Stimulated activated CD4-positive, alpha-beta T cell treated with anti-CD3 and anti-CD28 coated beads, Interleukin-2, amount 100 ng/mL, for 24 hours (primary cell): ENCODE results near the gene RGS7.
"Not testable (repeated sequence)": the region's sequence is repeated elsewhere in the genome, so short reads cannot be mapped to it uniquely, and the experiment has no call there.

Experiments used
- DNase-seq, 2 donors: peaks; one replicate each; pipeline ENCODE4 v3.0.0-alpha.2; 2020

RGS7 gene

DNA sequence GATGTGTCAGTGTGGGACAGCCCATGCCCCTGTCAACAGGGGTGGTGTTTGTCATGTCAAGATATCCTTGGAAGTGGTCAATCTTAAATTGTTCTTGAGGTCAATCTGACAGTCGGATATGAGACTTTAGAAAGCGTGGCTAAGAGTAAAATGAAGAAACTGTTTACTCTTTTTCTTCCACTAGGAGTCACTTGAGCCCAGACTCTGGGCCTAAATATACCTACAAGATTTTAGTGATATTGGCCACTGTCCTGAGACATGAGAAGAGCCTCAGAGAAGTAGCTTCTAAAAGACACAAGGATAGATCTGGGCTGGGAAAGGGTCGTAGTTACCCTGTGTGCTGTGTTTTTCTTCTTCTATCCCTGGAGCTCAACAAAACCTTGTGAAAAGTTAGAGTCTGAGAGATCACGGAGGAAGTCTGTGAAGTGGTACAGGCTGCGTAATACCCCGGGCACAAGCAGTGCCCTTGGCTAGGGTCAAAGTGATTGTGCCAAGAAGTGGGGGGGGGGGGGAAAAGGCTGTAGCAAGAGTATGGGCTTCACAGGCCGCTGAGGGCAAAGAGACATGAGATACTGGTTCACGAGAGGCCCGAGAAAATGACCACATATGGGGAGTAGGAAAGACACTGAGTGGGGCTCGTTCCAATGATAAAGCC, 389.8 kb downstream of the RGS7 start:
- no peak for DNase-seq

DNA sequence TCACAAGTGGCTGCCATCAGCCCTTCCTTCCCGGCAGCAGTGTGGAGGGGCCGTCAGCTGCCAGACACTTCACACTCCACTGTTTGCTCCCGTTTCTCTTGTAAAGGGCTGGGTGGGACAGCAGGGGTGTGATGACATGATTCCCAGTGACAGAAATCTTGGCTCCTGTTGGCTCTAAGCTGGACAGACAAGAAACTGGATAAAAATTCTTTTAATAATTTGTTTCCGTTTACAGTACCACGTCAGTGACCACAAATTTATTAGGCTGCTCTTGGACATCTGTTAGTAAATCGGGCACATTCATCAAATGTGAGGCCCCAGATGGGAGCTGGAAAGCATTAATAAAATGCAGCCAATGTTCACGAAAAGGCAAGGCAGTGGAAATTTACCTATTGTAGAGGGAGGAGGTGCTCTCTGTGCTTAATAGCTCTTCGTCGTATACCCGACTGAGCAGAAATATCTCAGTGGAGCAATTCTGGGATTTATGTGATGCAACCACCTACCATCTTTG, 391.4 kb downstream of the RGS7 start:
- DNase-seq, result no peak

DNA sequence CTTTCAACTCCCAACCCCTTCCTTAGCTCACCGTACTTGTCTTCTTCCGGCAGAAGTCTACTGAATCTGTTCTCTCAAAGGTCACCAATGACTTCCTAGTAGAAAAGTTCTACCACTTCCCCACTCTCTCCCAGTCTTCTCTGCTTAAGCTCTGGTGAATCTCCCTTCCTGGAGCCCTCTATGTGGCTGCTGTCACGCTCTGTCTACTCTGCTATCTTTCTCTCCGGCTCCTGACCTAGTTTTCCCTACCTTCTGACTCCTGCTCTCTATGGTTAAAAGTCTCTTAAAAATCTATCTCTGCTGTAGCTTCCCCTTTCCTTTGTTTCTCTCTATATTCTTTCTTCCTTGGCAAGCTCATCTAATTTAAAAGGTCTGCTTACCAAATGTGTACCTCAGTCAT, 394.9 kb downstream of the RGS7 start:
- DNase-seq, result no peak

DNA sequence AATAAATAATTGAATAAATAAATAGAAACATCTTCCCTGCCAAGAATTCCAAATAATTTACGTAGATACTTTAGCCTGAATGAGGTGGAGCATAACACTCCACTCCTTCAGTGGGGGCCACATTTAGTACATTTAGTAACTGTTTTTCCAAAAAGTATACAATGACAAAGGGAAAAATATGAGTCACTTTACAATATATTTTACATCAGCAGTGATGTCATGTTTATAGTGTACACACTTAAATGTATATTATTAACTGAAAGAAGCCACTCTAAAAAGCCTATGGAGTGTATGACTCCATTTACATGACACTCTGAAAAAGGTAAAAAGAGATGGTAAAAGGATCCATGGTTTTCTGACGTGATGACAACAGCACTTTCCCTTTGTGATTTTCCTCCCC, 400.6 kb downstream of the RGS7 start:
- no peak for DNase-seq

DNA sequence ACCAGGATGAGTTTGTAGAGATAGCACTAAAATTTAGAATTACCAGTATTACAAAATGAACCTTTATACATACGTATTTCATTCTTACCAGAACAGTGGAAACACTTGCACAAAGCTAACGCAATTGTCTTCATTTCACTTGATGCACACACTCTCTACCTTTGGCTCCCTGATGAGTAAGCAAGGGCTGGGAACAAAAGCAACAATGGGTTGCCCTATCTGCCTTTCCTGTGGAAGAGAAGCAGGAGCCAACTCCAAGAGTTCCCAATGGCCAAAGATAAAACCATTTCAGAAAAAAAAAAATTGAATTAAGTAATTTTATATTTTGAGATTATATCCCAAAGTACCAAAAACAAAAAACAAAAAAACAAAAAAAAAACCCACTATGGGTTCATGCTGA, 401.0 kb downstream of the RGS7 start:
- DNase-seq, result no peak

DNA sequence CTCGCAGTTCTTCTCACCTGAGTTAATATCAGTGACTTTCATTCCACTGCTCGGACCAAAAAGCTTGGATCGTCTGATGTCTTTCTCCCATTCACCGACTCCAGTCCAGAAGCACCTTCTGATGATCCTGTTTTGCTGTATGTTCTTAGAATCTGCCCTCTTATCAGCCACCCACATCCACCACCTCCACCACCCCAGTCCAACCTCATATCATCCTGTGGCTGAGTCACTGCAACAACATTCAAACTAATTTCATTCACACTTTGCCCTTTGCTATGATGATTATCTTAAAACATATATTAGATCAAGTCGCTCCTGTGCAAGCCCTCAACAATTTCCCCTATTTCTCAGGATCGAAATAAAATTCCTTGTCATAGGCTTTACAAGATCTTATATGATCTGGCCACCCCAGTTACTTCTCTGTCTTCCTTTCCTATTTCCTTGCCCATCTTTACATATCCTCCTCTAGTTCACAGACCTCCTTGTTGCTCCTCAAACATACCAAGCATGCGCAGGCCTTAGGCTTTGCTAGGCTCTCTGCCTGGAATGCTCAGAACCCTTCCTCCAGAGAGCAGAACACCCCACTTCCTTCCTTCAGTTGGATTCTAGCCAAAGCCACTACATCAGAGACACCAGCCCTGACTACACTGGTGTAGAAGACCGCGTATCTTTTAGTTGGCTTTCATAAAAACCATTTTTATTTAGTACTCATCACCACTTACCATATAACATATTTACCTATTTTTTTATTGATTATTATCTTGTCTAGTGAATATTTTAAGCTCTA, 409.4 kb downstream of the RGS7 start:
- no peak for DNase-seq

DNA sequence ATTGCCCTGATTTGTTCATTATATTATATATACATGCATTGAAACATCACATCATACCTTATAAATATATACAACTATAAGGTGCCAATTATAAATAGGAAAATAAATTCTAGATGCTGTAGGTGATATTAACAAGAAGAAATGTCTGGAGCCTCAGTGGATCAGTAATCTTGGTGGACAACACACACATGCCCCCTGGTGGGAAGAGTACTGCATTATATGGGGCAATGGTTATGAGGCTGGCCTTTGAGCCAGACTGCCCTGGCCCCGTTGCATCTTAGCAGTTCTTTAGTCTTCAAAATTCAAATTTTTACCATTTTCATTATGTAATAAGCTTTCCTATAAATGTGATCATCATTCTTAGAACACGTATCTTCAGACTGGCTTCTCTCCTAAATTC, 410.1 kb downstream of the RGS7 start:
- peak in 1 of 2 donors; percentile 3 for DNase-seq

DNA sequence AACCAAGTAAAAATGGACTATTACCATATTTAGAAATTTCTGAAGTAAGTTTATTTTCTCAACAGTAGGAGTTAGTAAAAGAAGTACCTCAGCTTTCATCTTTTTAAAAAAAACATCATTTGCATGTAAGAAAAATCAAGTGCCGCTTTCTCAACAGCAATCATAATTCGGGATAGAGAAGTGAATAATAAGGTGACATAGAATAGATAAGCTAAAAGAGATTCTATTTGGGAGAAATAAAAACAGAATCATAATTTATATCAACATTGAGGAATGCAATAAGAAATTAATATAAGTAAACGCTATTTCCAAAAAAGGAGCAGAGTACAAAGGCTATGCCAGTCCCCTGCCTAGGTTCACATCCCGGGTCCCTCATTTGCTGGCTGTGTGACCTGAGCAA, 414.1 kb downstream of the RGS7 start:
- DNase-seq, result no peak

DNA sequence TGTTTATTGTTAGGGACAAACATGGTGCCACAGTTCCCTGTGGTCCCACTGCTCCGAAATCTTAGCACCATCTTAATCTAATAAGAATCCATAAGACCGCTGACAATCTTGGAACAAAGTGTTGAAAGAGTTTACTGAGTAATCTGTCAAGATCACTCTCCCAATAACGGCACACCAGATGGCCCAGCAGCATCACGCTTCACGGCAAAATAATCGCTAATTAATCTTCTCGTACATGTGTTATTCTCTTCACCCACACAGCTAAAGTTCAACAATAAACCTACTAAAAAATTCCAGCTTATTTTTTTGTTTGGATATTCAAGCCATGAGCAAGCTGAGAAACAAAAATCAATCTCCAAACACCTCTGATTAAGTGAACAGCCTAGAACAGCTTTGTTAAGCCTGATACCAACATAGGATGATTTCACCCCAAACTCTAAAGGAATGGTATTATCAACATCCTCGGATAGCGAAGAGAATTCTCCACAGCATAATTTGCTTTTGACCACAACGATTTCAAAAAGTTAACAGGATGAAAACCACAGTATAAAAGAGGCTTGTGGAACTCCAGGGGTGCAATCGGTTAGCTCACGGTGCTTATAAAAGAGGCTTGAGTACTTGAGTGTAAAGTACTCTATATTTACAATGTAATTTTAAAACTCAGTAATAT, 415.2 kb downstream of the RGS7 start:
- DNase-seq, result no peak

DNA sequence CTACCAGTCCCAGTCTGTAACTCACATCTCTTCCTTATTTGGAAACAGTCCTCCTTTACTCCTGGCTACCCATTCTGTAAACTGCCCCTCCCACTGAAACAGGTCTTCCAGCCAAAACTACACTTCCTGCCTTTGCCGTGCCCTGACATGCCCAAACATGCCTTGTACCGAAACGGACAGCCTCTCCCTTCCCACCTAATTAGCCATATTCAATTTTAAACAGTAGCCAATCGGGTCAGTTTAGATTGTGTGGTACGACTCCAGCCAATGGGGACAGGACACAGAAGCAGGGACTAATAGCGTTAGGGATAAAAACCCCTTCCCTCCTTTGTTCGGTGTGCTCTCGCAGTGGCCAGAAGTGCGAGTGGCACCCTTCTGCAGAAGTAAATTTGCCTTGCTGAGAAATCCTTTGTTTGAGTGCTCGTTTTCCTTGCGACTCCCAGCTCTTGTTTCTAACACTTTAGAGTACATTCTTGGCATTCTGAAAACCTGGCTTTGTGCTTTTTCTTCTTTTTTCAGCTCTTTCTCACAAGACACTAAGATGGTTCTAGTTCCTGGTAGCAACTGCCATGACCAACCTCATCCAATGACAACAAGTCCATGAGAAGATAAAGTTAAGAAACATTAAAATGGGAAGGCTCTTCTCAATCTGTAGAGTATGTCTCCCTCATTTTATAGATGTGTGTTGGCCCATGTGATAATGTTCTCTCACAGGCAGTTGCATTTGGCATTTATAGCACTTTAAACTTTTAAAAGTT, 419.9 kb downstream of the RGS7 start:
- no peak for DNase-seq

DNA sequence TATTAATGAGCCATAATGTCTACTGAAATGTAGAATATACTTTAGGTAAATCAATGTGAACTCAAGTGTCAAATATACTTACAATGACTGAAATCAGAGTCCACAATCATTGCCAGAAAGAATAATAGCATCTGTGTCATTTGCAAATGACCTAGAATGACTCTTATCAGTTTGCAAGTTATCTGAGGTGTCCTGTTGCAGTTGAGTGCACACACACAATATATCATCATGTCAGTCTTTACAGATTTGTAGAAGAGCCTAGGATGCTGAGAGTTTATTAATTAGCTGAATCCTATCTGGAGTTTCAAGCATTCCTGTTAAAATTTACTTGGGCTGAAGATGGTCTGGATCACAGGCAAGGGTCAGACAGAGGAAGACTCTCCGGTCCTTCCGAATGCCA, 421.1 kb downstream of the RGS7 start:
- DNase-seq, result no peak

DNA sequence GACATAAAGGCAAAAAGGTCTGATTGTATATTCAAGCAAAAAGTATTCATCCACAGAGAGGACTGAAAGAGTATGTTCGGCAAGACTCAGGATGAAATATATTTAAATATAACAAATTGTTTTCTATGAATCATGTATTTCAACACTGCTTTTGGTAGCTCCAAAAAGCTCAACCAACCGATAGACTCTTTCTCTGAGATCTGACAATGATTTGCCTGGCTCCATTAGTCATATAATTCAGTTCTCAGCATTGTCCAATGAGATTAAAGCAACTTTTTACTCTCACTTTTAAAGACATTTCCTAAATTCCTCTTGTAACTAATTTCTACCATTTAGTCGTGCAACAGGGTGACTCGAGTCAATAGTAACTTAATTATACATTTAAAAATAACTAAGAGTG, 426.0 kb downstream of the RGS7 start:
- no peak for DNase-seq

DNA sequence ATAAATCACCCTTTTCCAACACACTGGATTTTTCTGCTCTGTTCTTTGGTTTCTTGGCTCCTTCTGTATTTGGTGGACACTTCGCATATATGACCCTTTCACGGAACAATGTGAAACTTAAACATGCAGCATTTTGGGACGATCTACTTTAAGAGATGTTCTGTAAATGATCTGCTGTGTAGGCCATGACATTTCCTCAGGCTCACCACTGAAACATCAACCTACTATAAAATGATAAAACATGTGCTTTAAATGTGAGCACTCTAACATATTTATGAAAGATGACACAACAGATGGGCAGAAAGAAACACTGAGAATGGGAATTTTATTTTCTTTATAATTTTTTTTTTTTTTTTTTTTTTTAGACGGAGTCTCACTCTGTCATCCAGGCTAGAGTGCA, 428.7 kb downstream of the RGS7 start:
- no peak for DNase-seq

DNA sequence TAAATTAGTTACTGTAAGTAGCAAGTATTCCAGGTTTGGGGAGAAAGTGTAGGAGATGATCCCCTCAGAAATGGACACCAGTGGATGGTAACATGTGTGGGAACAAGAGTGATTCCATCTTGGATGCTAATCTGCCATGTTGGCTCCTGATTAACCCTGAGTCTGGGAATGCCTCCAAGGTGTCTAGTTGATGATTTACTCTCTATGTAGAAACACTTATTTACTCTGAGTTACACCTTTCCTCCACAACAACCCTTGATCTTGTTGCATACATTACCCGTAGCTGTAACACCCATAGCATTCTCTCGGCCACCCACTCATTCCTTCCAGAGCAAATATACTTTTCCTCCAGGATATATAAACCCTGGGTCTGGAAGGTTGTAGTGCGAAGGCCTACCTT, 429.2 kb downstream of the RGS7 start:
- no peak for DNase-seq

DNA sequence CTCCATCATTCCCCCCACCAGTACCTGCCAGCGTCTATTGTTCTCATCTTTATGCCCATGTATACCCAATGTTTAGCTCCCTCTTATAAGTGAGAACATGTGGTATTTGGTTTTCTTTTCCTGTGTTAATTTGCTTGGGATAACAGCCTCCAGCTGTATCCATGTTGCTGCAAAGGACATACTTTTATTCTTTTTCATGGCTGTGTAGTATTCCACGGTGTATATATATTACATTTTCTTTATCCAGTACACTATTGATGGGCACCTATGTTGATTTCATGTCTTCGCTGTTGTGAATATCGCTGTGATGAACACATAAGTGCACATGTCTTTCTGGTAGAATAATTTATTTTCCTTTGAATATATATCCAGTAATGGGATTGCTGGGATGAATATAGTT, 431.7 kb downstream of the RGS7 start:
- DNase-seq, result no peak

DNA sequence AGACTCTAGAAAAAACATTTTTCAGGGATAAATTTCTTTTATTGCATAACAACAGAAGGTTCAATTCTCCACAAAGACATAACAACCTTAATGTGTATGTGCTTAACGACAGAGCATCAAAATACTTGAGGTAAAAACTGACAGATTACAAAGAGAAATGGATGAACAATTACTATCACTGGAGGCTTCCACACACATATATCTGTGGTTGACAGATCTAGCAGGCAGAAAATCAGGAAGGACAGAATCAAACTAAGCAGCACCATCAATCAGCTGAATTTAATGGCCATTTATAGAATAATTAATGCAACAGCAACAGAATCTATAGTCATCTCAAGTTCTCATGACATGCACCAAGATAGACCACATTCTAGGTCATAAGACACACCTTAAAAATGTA, 439.0 kb downstream of the RGS7 start:
- no peak for DNase-seq

DNA sequence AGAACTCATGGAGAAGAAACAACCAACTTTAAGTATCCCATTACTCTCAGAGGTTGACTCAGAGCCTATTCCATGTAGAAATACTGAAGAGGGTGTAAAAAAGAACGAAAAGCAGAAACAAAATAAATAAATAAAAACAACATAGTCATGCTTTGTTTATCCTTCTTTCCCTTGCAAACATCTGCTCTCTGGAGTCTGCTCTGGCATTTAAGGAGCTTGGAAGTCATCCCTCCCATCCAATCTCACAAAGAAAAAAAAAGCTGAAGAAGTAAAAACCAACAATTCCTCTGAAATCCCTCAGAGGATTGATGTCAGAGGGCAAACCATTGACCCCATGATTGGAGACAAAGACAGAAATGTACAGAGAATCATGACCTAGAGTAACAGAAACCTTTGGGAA, 442.5 kb downstream of the RGS7 start:
- DNase-seq, result no peak

DNA sequence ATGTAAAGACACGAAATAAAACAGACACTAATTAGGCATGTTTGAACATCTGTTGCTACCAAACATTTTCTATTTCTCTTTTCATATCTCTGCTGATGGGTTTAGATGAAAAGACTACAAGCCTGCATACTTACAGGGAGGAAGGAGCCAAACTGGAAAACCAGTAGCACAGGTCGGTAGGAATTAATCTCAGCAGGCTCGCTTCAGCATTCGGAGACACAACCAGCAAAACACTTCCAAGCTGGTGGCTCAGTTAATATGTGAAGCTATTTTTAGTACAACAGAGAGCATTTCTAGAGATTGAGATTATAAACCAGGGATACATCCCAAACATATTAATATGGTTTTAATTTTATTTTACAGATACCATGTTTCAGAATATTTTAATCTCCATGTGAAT, 444.2 kb downstream of the RGS7 start:
- DNase-seq, result no peak

DNA sequence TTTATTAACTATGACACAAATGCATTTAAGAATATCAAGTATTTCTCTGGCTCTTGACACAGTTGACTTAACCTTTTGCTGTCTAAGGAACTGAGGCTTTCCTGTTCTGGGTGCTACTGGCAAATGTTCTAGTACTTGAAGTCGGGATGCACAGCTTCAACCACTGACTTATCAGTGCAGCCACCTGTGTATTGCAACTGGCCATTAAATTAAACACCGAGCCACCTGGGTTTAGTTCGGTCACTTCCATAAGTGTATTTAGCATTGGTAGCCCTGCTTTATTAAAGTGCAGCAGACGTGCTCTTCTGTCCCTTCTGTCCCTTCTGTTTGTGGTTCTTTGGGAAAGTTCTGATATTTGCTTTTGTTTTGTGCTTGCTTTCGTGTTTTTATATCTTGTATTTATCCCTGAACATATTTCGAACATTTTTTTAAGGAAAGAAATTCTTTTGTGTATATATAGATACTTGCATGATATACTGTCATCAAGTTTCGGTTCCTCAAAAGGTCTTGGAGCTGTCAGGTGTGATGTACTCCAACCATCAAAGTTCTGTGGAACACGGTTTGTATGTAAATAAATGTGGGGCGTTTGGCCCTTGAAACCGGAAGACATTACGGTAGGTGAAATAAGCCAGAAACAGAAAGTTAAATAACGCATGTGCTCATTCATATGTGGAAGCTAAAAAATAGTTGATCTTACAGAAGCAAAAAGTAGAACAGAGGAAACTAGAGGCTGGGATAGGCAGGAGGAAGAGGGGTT, 447.1 kb downstream of the RGS7 start:
- DNase-seq, result no peak

DNA sequence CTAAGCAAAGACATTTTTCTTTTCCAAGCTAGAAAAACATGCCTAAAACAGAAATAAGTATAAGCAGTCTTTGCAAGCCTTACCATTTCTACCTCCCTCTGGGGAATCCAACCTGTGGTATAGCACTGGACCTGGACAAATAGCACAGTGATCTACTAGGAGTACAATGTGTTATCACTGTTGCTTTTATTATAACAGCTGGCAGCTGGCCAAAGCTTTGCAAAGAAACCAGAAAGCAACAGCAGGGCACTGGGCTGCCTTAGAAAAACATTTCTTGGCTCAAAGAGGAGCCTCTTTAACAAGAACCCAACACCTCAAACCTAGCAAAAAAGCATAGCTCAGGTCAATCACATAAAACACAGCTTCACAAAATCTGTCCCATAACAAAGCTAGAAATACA, 450.5 kb downstream of the RGS7 start:
- DNase-seq, result no peak

DNA sequence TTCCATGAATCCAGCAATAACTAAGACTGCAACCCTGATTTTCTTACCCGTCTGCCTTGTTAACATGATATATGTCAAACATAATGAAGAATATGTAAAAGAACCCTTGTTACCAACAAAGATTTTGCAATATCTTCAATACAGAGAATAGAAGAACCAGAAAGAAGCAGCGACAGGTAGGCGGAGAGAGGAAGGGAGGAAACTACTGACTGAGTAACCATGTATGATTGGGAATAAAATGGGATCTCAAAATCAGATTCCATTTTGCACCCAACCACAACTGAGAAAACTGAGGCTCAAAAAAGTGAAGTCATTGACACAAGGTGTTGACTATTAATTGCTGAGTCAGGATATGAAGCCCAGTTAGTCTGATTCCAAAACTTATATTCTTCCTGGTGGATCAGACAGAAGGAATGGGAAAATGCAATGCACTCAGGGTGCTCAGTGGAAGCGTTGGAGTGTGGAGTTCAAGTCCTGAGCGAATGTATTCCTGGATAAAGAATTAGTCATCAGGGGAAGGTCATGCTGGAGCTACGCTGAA, 451.7 kb downstream of the RGS7 start:
- DNase-seq, result no peak

DNA sequence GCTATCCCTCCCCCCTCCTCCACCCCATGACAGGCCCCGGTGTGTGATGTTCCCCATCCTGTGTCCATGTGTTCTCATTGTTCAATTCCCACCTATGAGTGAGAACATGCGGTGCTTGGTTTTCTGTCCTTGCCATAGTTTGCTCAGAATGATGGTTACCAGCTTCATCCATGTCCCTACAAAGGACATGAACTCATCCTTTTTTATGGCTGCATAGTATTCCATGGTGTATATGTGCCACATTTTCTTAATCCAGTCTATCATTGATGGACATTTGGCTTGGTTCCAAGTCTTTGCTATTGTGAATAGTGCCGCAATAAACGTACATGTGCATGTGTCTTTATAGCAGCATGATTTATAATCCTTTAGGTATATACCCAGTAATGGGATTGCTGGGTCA, 461.6 kb downstream of the RGS7 start:
- DNase-seq, result not testable (repeated sequence)

DNA sequence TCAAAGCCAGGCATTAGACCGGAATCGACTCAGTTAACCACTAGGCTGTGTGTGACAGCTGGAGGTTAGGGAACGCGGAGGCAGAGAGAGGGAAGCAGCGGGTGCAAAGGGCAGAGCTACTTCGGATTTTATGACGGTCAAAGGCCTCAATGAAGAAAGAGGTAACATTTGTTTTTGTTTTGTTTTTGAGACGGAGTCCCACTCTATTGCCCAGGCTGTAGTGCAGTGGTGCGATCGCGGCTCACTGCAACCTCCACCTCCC, 468.3 kb downstream of the RGS7 start:
- no peak for DNase-seq
